Neural progenitor cell (in vitro differentiated cells): ENCODE measurements around the gene IGSF6.

ENCODE experiments used
- CTCF ChIP-seq: fragments of 200-600 bp; sonication (generic); IDR thresholded peaks from 2 replicates; pipeline ENCODE4 v1.5.1; 2017; ENCODE audit warnings: antibody characterized with exemption, mild to moderate bottlenecking
- EZH2 ChIP-seq: fragments of 200-600 bp; sonication (generic); IDR thresholded peaks from 2 replicates; pipeline ENCODE4 v1.6.1; 2017; ENCODE audit warnings: antibody characterized with exemption, mild to moderate bottlenecking, moderate library complexity

- TF ChIP-seq CTCF (no peak), EZH2 (no peak)
Observed at GRCh38 chr16:21610006-21610544, 42.3 kb downstream of the IGSF6 start.
